ENCODE results near the gene L2HGDH. TPM values are rescaled to one million over a fixed set of nuclear protein-coding genes. Genes with fewer than 3 reads are reported as not detected.
A peak's percentile ranks its signal among the peaks of the same experiment; 100 is the strongest.

The L2HGDH gene
- total RNA-seq, 1 experiment from 2014 or later, result 15.2 TPM

DNA sequence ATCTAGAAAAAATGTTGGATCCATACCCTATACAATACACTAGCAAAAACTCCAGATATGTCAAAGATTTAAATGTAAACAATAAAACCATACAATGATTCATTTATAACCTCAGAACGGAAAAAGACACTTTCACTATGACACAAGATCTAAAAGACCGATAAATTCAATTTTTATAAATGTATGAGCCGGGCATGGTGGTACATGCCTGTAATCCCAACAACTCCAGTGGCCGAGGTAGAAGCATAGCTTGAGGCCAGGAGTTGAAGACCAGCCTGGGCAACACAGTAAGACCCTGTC lies 78.1 kb downstream of the L2HGDH start:
- no peak for DNase-seq
- Histone ChIP-seq H3K27ac (no peak overlapping the region), H3K4me3 (no peak overlapping the region), H3K9me3 (replicated peaks) (no peaks in the 10 kb centered on the region), H3K27me3 (no peaks in the 10 kb centered on the region), H3K36me3 (peaks cover 3% of the 10 kb centered on the region; the same call in 1 of the 2 replicates), H3K4me1 (peaks cover 4% of the 10 kb centered on the region; the same call in 1 of the 2 replicates)

GRCh38 chr14:50233166-50233950 lies 78.7 kb downstream of the L2HGDH start:
- Histone ChIP-seq H3K4me1 (peaks cover 4% of the 10 kb centered on the region; the same call in 1 of the 2 replicates), H3K27me3 (no peaks in the 10 kb centered on the region), H3K9me3 (replicated peaks) (no peaks in the 10 kb centered on the region; the same call in 1 of the 2 replicates), H3K4me3 (no peak overlapping the region), H3K36me3 (peaks cover 4% of the 10 kb centered on the region; the same call in 1 of the 2 replicates), H3K27ac (no peak overlapping the region)
- no peak for DNase-seq

- H3K27me3 ChIP-seq, result no peaks in the 10 kb centered on the region
- DNase-seq, result no peak
- no peaks in the 10 kb centered on the region; the same call in 1 of the 2 replicates for H3K9me3 ChIP-seq (replicated peaks)
- peak overlapping the region; percentile 83 for H3K4me3 ChIP-seq
- peak overlapping the region; percentile 77 for H3K27ac ChIP-seq
- H3K36me3 ChIP-seq, result peaks cover 6% of the 10 kb centered on the region; the same call in 1 of the 2 replicates
- peaks cover 4% of the 10 kb centered on the region; the same call in 1 of the 2 replicates for H3K4me1 ChIP-seq
Observed at GRCh38 chr14:50232276-50232642, 79.8 kb downstream of the L2HGDH start.

GRCh38 chr14:50231475-50232275 lies 80.4 kb downstream of the L2HGDH start, which contains the start of gene SOS2:
Gene SOS2 (minus strand): TSS chr14:50231578. CDS start chr14:50231283, 295 bp downstream.
- Histone ChIP-seq H3K36me3 (peaks cover 6% of the 10 kb centered on the region; the same call in 1 of the 2 replicates), H3K4me3 (peak within 1 kb of the TSS; percentile 83), H3K27me3 (no peaks in the 10 kb centered on the region), H3K9me3 (replicated peaks) (no peaks in the 10 kb centered on the region; the same call in 1 of the 2 replicates), H3K4me1 (peaks cover 4% of the 10 kb centered on the region; the same call in 1 of the 2 replicates), H3K27ac (peak within 1 kb of the TSS; percentile 77)
- peak; percentile 89 to 92 for DNase-seq

GRCh38 chr14:50230701-50231474 lies 81.1 kb downstream of the L2HGDH start:
- Histone ChIP-seq H3K27ac (peak overlapping the region; percentile 63), H3K27me3 (no peaks in the 10 kb centered on the region), H3K9me3 (replicated peaks) (no peaks in the 10 kb centered on the region; the same call in 1 of the 2 replicates), H3K4me3 (peak overlapping the region; percentile 83), H3K4me1 (peaks cover 4% of the 10 kb centered on the region; the same call in 1 of the 2 replicates), H3K36me3 (peaks cover 6% of the 10 kb centered on the region; the same call in 1 of the 2 replicates)
- DNase-seq, result peak; percentile 53

DNA sequence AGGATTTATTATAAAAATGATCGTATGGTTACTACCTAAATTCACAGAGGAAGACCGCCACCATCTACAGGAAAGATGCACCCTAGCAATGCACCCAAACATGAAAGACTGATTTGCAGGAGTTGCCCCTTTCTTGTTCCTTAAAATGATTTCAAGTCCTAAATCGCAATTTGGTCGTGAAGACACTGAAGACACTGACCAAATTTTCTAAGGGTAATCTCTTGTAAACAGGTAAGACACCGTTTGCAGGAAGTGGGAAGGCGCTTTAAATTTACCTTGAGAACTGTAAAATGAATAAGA lies 81.7 kb downstream of the L2HGDH start:
- Histone ChIP-seq H3K27ac (peak overlapping the region; percentile 63; the same call in 1 of the 2 replicates), H3K27me3 (no peaks in the 10 kb centered on the region), H3K4me1 (peaks cover 7% of the 10 kb centered on the region), H3K9me3 (replicated peaks) (no peaks in the 10 kb centered on the region; the same call in 1 of the 2 replicates), H3K36me3 (peaks cover 6% of the 10 kb centered on the region; the same call in 1 of the 2 replicates), H3K4me3 (peak overlapping the region; percentile 83)
- DNase-seq, result no peak

DNA sequence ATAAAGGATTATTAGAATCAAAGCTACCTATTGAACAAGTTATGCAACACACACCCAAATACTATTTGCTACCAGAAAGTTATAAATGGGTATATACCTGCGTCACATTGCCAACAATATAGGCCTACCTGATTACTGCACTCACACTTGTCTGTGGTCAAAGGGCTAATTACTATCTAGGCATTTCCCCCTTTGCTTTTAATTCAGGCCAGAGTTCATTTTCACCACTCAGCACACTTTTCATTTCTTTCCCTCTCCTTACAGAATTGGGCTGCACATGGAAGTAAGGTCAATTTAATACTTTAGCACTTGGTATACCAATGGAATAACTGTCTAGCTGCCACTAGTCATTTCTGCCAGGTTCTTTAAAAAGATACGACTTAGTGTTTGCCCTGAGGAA lies 82.3 kb downstream of the L2HGDH start:
- Histone ChIP-seq H3K9me3 (replicated peaks) (no peaks in the 10 kb centered on the region; the same call in 1 of the 2 replicates), H3K36me3 (peaks cover 6% of the 10 kb centered on the region; the same call in 1 of the 2 replicates), H3K4me1 (peaks cover 7% of the 10 kb centered on the region), H3K27ac (no peak overlapping the region), H3K27me3 (no peaks in the 10 kb centered on the region), H3K4me3 (peak overlapping the region; percentile 83)
- DNase-seq, result no peak

GRCh38 chr14:50228313-50228712 lies 83.7 kb downstream of the L2HGDH start:
- Histone ChIP-seq H3K27me3 (no peaks in the 10 kb centered on the region), H3K27ac (no peak overlapping the region), H3K9me3 (replicated peaks) (no peaks in the 10 kb centered on the region; the same call in 1 of the 2 replicates), H3K36me3 (peaks cover 6% of the 10 kb centered on the region; the same call in 1 of the 2 replicates), H3K4me1 (peaks cover 7% of the 10 kb centered on the region), H3K4me3 (no peak overlapping the region)
- no peak for DNase-seq

DNA sequence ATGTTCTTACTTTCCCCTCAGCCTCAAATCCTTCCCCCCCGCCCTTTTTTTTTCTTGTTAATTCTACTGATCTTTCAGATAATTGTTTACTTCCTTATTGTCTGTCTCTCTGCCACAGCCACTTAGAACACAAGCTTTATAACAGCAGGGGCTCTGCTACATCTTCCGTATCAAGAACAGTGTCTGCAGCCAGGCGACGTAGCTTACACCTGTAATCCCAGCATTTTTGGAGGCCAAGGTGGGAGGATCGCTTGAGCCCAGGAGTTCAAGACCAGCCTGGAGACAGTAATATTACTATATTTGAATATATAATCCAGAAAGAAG lies 86.1 kb downstream of the L2HGDH start:
- peaks cover 6% of the 10 kb centered on the region; the same call in 1 of the 2 replicates for H3K36me3 ChIP-seq
- no peak for DNase-seq
- no peaks in the 10 kb centered on the region; the same call in 1 of the 2 replicates for H3K9me3 ChIP-seq (replicated peaks)
- H3K4me1 ChIP-seq, result peaks cover 7% of the 10 kb centered on the region
- H3K27ac ChIP-seq, result no peak overlapping the region
- H3K27me3 ChIP-seq, result no peaks in the 10 kb centered on the region
- H3K4me3 ChIP-seq, result no peak overlapping the region

DNA sequence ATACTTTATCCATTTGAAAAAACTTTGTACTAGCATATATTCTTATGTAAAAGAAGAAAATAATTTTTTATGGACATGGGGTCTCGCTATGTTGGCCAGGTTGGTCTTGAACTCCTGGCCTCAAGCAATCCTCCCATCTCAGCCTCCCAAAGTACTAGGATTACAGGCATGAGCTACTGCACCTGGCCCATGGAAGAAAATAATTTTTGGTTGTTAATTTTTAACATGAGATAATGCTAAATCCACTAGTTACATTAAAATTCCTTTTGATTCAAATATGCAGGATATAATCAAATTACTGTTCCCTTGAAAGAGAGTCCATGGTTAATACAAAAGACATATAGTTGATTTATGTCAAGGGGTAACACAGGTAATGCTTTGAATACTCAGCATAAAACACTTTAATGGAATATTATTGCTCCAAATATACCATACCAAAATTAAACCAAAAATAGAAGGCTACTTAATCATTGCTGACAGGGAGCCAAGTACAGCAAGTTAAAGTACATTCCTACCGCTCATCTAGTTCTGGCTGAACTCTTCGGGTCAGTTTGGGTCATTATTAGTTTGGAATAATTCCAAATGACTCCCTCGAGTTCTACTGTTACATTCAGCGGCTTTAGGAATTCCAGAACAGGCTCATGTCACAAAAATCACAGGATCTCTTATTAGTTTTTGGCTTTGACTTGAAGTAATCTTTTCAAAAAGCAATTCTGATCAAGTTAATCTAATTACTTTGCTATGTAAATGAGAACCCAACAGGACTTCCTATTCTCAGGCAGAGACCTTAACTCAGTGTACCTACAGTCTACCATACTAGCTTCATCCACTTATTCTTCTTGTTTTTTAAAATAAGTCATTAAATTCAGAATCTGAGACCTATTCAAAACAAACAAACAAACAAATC lies 86.7 kb downstream of the L2HGDH start:
- Histone ChIP-seq H3K4me1 (peaks cover 7% of the 10 kb centered on the region), H3K36me3 (peaks cover 6% of the 10 kb centered on the region; the same call in 1 of the 2 replicates), H3K27me3 (no peaks in the 10 kb centered on the region), H3K27ac (no peak overlapping the region), H3K4me3 (no peak overlapping the region), H3K9me3 (replicated peaks) (no peaks in the 10 kb centered on the region; the same call in 1 of the 2 replicates)
- DNase-seq, result peak in 1 of 2 experiments; percentile 20

DNA sequence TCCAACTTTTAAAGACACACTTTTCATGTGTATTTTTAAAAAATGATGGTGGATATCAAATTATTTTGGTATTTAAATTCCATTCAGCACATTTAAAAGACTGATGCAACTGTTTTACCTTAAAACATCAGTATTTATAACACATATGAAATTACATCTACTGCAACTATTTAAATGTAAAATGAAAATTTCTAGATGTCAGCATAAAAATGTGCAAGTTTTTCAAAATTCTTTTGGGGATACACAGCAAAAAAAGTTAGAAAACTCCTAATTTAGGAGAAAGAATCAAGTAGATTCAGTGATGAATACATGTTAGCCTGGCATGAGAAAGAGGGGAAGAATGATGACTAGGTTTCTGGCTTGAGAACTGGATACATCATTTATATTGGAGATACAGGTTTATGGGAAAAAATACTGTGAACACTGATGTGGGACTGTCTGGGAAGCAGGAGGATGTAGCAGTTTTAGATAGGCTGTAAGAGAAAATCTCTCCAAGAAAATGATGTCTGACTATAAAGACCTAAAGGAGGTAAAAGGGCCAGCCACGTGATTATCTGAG lies 89.9 kb downstream of the L2HGDH start:
- H3K4me1 ChIP-seq, result peaks cover 3% of the 10 kb centered on the region; the same call in 1 of the 2 replicates
- no peaks in the 10 kb centered on the region for H3K27me3 ChIP-seq
- DNase-seq, result no peak
- H3K27ac ChIP-seq, result no peak overlapping the region
- H3K4me3 ChIP-seq, result no peak overlapping the region
- no peaks in the 10 kb centered on the region for H3K9me3 ChIP-seq (replicated peaks)
- no peaks in the 10 kb centered on the region for H3K36me3 ChIP-seq

DNA sequence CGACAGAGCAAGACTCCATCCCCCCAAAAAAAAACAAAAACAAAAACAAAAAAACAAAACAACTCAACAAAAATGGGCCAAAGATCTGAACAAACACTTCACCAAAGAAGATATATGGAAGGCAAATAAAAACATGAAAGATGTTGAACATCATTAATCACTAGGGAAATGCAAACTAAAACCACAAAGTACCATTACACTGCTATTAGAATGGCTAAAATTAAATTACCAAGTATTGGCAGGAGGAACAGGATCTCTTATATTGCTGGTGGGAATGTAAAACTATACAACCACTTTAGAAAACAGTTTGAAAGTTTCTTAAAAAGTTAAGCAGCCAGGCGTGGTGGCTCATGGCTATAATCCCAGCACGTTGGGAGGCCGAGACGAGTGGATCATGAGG lies 93.5 kb downstream of the L2HGDH start:
- H3K27me3 ChIP-seq, result no peaks in the 10 kb centered on the region
- DNase-seq, result no peak
- no peaks in the 10 kb centered on the region for H3K36me3 ChIP-seq
- H3K9me3 ChIP-seq (replicated peaks), result no peaks in the 10 kb centered on the region
- H3K4me1 ChIP-seq, result no peaks in the 10 kb centered on the region
- H3K27ac ChIP-seq, result no peak overlapping the region
- H3K4me3 ChIP-seq, result no peak overlapping the region

DNA sequence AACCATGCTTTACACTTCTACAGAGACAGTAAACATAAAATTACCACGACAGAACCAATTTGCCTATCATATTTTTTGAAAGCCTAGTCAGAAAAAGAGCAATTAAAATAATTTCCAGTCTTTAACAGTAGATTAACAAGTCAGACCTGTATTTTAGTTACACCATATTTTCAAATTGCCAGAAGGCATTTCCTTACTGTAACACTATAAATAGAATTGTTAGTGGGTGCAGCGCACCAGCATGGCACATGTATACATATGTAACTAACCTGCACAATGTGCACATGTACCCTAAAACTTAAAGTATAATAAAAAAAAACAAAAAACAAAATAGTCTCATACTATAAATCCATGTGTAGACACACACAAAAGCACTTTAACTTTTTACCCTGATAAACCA lies 96.6 kb downstream of the L2HGDH start:
- Histone ChIP-seq H3K36me3 (peaks cover 2% of the 10 kb centered on the region), H3K27me3 (no peaks in the 10 kb centered on the region), H3K4me3 (no peak overlapping the region), H3K27ac (no peak overlapping the region), H3K9me3 (replicated peaks) (no peaks in the 10 kb centered on the region), H3K4me1 (no peaks in the 10 kb centered on the region)
- no peak for DNase-seq

All from SJCRH30 (cell line).